Activated CD4-positive, alpha-beta T cell treated with anti-CD3 and anti-CD28 coated beads, Interleukin-2, amount 50 U/mL, for 1 hour (primary cell): Measurements from ENCODE around the gene GDF15.

ENCODE experiments used
- DNase-seq: peaks from one replicate; pipeline ENCODE4 v3.0.0-alpha.2; 2020

GDF15 gene

DNA sequence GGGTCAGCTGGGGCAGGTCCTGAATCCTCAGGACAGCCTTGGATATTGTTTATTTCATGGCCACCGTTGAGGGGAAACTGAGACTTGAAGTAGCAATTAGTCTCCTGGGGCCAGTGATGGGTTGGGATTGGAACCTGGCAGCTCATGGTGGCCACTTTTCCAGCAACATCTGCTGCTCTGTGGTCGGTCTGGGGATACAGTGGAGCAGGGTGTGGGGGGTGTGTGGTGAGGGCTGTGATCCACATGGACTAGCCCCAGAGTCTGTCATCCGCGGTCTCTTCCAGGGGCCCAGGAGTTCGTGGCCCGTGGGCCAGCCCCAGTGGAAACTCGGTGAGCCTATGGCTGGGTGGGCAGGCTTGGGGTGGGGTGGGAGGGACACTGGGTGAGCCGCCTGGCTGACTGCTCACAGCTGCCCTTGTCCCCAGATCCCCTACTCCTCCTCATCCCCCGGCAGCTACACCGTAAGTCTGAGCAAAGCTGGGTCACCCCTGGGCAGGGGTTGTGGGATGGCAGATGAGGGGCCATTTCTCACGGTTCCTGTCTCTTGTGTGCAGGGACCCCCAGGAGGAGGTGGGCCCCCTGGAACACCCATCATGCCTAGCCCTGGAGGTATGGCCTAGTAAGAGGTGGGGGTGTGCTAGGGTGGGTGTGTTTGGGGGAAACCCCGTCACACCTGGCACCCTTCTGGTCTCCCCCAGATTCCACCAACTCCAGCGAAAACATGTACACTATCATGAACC lies 46.5 kb downstream of the GDF15 start:
- no peak for DNase-seq

DNA sequence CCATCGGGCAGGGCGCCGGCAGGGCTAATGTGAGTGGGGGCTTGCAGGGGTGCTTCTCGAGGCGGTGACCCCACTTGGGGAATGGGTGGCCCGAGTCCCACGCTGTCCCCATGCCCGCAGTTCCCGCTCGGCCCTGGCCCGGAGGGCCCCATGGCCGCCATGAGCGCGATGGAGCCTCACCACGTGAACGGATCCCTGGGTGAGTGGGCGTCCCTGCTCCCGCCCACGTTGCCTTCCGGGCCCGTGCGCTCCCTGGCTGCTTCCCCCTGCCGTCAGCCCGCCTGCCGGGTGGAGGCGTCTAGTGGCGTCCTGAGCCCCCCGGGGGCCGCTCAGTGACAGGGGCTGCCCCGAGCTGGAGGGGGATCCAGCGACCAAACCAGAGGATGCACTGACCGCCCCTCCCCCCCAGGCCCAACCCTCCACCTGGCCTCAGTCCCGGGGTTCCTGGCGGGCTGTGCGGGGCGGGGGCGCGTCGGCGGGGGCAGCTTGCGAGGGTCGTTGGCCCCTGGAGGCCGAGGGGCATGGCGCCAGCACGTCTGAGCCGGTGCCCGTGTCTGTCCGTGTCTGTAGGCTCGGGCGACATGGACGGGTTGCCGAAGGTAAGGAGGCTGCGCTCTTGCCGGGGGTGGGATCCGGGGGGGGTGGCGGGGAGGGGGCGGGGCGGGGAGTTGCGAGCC lies 47.2 kb downstream of the GDF15 start:
- peak; percentile 39 for DNase-seq

- no peak for DNase-seq
Observed at GRCh38 chr19:18433735-18434398, 47.9 kb downstream of the GDF15 start.

DNA sequence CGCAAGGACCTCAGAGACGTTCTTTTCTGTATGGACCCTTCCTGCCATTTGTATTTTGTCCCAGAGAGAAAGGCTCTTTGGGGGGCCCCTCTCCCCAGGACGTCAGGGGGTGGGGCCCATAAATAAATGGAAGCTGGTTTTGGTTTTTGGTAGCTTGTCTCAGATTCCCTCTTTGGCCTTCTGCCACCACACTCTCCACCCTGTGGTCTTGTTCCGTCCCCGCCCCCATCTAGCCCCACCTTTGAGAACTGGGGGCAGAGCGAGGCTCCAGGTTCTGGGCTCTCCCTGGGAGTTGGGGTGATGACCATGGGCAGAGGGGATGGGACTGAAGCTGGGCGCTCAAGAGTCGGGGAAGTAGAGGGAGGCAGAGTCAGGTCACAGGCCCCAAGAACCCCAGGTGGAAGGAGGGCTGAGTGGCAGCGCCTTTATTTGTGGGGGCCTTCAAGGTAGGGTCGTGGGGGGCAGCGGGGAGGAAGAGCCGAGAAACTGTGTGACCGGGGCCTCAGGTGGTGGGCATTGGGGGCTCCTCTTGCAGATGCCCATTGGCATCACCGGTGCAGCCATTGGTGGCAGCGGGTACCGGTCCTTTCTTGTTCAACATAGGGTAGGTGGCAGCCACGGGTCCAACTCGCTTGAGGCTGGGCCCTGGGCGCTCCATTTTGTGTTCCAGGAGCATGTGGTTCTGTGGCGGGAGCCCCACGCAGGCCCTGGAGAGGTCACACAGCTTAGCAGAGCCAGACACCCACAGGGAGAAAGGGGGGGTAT lies 48.6 kb downstream of the GDF15 start:
- no peak for DNase-seq

DNA sequence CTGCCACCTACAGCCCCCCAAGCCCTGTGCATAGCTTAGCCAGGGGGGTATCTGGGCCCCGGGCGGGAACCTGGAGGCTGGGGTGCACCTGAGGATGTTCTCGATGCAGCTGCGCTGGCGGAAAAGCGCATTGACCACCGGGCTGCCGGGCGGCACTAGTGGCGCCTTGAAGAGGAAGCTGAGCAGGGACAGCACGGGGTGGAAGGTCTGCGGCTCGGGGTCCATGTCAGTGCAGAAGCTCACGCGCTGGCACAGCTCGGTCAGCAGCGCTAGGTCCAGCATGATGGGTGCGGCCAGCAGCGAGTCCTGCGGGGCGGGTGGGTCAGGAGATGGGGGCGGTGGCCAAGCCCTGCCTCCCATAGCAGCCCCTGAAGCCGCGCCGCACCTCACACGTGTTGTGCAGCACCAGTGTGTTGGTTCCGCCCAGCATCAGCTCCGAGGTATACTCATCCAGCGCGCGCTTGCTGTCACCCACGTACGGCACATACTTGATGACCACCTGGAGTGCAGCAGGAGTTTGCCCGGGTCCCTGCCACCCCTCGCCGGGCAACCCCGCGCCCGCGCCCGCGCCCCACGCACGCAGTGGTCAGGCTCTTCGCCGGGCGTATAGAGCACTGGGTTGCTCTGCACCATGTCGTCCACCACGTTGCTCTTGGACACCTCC lies 49.4 kb downstream of the GDF15 start:
- DNase-seq: no peak

GRCh38 chr19:18435842-18436670 lies 50.1 kb downstream of the GDF15 start:
- no peak for DNase-seq

DNA sequence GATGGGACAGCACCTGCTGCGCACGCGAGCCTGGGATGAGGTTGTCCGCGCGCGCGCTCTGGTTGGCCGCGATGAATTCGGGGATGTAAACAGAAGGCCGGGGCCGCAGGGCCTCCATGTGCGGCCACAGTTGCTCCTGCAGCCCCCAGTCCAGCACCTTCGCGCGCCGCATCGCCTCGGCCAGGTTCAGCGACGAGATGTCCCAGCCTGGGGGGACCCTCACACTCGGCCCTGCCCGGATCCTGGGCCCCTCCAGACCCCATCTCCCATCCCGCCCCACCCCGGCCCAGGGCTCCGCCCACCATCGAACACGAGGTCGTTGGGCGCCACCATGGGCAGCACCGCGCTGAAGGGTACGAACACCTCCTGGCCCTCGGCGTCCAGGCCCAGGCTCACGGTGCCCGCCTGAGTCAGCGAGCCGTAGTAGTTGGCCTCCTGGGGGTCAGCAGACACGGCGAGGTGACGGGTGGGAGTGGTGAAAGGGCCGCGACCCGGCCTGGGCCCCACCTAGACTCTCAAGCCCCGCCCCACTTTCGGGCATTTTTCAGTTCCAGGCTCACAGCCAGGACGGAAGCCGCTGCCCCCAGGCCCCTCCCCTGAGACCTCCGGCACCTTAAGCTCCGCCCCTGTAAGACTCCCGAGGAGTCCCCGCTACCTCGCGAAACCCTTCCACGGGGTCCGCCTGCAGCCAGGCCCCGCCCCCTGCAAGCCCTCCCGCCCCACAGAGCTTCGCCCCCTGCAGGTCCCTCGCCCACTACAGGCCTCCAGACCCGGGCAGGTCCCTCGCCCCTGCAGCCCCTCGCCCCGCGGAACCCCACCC lies 50.9 kb downstream of the GDF15 start:
- DNase-seq: peak; percentile 65

GRCh38 chr19:18437491-18438330 lies 51.8 kb downstream of the GDF15 start, which contains the start of gene ISYNA1:
Gene ISYNA1 (minus strand): TSS chr19:18438133. CDS start chr19:18437979, 154 bp downstream.
- peak; percentile 48 for DNase-seq

GRCh38 chr19:18438331-18439024 lies 52.5 kb downstream of the GDF15 start:
- DNase-seq: no peak
